ENCODE data around the gene RFC1.

RFC1 gene

DNA sequence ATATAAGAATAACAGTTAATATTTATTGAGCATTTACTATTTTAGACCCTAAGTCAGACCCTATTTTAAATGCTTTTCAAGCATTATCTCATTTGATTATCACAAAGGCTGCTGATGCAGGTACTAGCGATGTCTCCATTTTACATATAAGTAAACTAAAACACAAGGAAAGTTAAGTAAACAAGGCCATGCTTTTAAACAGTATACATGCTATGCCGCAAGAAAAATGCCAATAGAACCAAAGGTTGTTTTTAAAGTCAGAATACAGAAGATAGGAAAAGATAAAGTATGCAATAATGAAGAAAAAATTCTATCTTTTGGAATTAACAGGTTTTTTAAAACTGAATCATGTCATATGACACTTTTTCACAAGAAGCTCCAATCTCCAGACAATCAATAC, 26.2 kb downstream of the RFC1 start:
- Histone ChIP-seq H3K27me3 (ENCODE audit: control insufficient read depth in 1 of 2, insufficient read depth in 2 of 2, low read length in 2 of 2) (no peaks in the 10 kb centered on the region), H3K27ac (ENCODE audit: low read depth, low read length) (no peak overlapping the region), H3K4me1 (ENCODE audit: control insufficient read depth in 1 of 2, insufficient read depth in 2 of 2, low read length in 2 of 2) (no peaks in the 10 kb centered on the region), H3K9ac (ENCODE audit: low read depth in 1 of 2, low read length in 2 of 2) (no peak overlapping the region), H3K9me3 (ENCODE audit: control insufficient read depth in 1 of 2, low read length in 2 of 2) (no peaks in the 10 kb centered on the region), H3K4me3 (ENCODE audit: low read depth in 1 of 2, low read length in 2 of 2) (no peak overlapping the region), H3K36me3 (ENCODE audit: control insufficient read depth in 1 of 2, insufficient read depth in 2 of 2, low read length in 2 of 2) (peaks cover 0 to 3% of the 10 kb centered on the region in 2 donors)

DNA sequence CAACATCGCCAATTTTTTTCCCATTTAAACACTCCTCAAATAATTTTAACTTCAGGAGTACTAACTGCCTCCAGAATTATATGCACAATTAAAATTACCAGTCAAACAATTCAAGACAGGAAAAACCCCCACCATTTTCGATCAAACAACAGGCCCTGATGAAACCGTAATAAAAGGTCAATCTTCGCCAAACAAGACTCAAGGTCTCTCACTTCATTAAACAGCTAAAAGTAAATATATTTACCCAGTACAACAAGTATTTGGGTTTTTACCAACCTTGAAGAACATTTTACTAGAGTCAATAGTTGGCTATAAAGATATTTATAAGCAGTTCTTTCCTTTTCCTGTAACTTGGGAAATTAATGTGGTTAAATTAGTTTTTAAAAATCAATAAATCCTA, 28.3 kb downstream of the RFC1 start:
- Histone ChIP-seq H3K36me3 (ENCODE audit: control insufficient read depth in 1 of 2, insufficient read depth in 2 of 2, low read length in 2 of 2) (peaks cover 0 to 3% of the 10 kb centered on the region in 2 donors), H3K27ac (ENCODE audit: low read depth, low read length) (no peak overlapping the region), H3K9ac (ENCODE audit: low read depth in 1 of 2, low read length in 2 of 2) (no peak overlapping the region), H3K4me1 (ENCODE audit: control insufficient read depth in 1 of 2, insufficient read depth in 2 of 2, low read length in 2 of 2) (no peaks in the 10 kb centered on the region), H3K27me3 (ENCODE audit: control insufficient read depth in 1 of 2, insufficient read depth in 2 of 2, low read length in 2 of 2) (no peaks in the 10 kb centered on the region), H3K4me3 (ENCODE audit: low read depth in 1 of 2, low read length in 2 of 2) (no peak overlapping the region), H3K9me3 (ENCODE audit: control insufficient read depth in 1 of 2, low read length in 2 of 2) (no peaks in the 10 kb centered on the region)

DNA sequence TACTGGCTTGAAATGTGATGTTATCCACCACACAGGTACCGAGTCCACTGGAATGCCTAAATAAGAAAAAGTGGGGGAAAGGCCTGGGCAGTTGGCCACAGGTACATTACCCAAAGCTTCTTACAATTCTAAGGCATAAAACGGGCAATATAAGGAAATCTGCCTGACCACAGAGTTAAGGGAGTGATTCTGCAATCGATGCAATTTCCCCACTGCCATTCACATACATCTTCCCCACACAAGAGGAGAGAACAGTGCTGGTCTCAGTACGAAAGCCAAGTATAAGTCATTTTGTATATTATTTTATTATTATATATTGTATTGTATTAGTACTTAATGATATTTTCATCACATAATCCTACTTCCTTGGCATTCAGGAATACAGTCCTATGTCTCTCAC, 30.6 kb downstream of the RFC1 start:
- peaks cover 0 to 3% of the 10 kb centered on the region in 2 donors for H3K36me3 ChIP-seq (ENCODE audit: control insufficient read depth in 1 of 2, insufficient read depth in 2 of 2, low read length in 2 of 2)
- H3K9ac ChIP-seq (ENCODE audit: low read depth in 1 of 2, low read length in 2 of 2) = no peak overlapping the region
- no peaks in the 10 kb centered on the region for H3K4me1 ChIP-seq (ENCODE audit: control insufficient read depth in 1 of 2, insufficient read depth in 2 of 2, low read length in 2 of 2)
- H3K27ac ChIP-seq (ENCODE audit: low read depth, low read length) = no peak overlapping the region
- no peak overlapping the region for H3K4me3 ChIP-seq (ENCODE audit: low read depth in 1 of 2, low read length in 2 of 2)
- H3K27me3 ChIP-seq (ENCODE audit: control insufficient read depth in 1 of 2, insufficient read depth in 2 of 2, low read length in 2 of 2) = no peaks in the 10 kb centered on the region
- no peaks in the 10 kb centered on the region for H3K9me3 ChIP-seq (ENCODE audit: control insufficient read depth in 1 of 2, low read length in 2 of 2)

DNA sequence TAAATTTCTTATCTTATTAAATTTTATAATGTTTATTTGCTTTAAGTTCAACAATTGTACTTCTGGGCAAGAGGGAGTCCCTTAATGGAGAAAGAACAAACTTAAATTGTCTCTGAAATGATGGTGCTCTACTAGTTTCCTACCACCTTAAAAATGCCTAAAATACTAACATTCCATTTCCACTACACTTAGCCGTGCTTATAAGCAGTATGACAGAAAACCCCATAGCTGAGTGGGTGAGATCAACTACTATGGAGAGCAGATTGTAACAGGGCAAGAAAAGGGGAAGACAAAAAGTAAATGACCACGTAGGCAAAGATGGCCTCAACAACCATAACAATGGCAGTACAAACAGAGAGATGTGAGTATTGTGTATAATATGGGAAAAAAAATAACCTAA, 35.0 kb downstream of the RFC1 start:
- no peak overlapping the region for H3K4me3 ChIP-seq (ENCODE audit: low read depth in 1 of 2, low read length in 2 of 2)
- H3K9me3 ChIP-seq (ENCODE audit: control insufficient read depth in 1 of 2, low read length in 2 of 2) = no peaks in the 10 kb centered on the region
- peaks cover 0 to 15% of the 10 kb centered on the region in 2 donors for H3K36me3 ChIP-seq (ENCODE audit: control insufficient read depth in 1 of 2, insufficient read depth in 2 of 2, low read length in 2 of 2)
- H3K4me1 ChIP-seq (ENCODE audit: control insufficient read depth in 1 of 2, insufficient read depth in 2 of 2, low read length in 2 of 2) = no peaks in the 10 kb centered on the region
- no peak overlapping the region for H3K27ac ChIP-seq (ENCODE audit: low read depth, low read length)
- H3K27me3 ChIP-seq (ENCODE audit: control insufficient read depth in 1 of 2, insufficient read depth in 2 of 2, low read length in 2 of 2) = no peaks in the 10 kb centered on the region
- H3K9ac ChIP-seq (ENCODE audit: low read depth in 1 of 2, low read length in 2 of 2) = no peak overlapping the region

DNA sequence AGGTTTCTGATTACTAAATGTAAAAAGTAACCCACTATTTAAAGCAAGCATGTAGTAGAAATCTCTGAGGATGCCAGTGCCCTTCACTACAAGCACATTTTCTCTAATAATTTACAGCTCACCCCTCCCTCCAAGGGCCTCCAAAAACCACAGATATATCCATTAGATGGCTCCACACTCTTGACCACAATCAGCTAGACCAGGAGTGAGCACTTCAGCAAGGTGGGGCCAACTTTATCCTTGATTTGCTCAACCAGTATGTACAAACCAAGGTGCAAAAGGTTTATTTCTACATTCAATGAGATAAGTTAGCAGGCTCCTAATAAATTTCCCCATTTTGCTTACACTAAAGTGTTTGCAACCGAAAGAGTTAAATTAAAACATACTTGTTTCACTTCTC, 35.8 kb downstream of the RFC1 start:
- H3K4me3 ChIP-seq (ENCODE audit: low read depth in 1 of 2, low read length in 2 of 2) = no peak overlapping the region
- H3K27me3 ChIP-seq (ENCODE audit: control insufficient read depth in 1 of 2, insufficient read depth in 2 of 2, low read length in 2 of 2) = no peaks in the 10 kb centered on the region
- H3K9ac ChIP-seq (ENCODE audit: low read depth in 1 of 2, low read length in 2 of 2) = no peak overlapping the region
- H3K4me1 ChIP-seq (ENCODE audit: control insufficient read depth in 1 of 2, insufficient read depth in 2 of 2, low read length in 2 of 2) = no peaks in the 10 kb centered on the region
- no peak overlapping the region for H3K27ac ChIP-seq (ENCODE audit: low read depth, low read length)
- H3K36me3 ChIP-seq (ENCODE audit: control insufficient read depth in 1 of 2, insufficient read depth in 2 of 2, low read length in 2 of 2) = peaks cover 0 to 20% of the 10 kb centered on the region in 2 donors
- H3K9me3 ChIP-seq (ENCODE audit: control insufficient read depth in 1 of 2, low read length in 2 of 2) = no peaks in the 10 kb centered on the region

DNA sequence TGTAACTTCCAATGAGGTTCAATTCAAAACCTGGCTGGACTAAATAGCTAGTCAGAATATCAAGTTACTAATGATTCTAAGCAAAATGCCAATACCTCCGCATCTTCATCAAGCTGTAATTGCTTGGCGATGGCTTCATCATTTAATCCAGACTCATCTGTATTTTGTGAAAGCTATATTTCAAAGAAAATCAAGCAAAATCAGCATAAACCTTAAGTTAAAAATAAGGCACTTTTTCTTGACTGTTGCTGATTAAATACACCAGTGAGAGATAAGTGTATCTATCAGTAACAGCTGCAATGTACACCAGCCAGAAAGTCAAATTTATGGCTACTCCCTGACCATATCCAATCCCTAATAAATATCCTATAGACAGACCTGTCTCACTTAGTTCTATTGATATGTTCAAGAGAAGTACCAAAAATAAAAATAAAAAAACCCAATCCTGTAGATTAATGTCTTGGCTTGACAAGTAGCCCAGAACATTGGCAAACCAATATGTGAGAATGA, 39.6 kb downstream of the RFC1 start:
- no peak overlapping the region for H3K9ac ChIP-seq (ENCODE audit: low read depth in 1 of 2, low read length in 2 of 2)
- H3K9me3 ChIP-seq (ENCODE audit: control insufficient read depth in 1 of 2, low read length in 2 of 2) = no peaks in the 10 kb centered on the region
- H3K27me3 ChIP-seq (ENCODE audit: control insufficient read depth in 1 of 2, insufficient read depth in 2 of 2, low read length in 2 of 2) = no peaks in the 10 kb centered on the region
- no peaks in the 10 kb centered on the region for H3K4me1 ChIP-seq (ENCODE audit: control insufficient read depth in 1 of 2, insufficient read depth in 2 of 2, low read length in 2 of 2)
- peaks cover 5 to 31% of the 10 kb centered on the region in 2 donors for H3K36me3 ChIP-seq (ENCODE audit: control insufficient read depth in 1 of 2, insufficient read depth in 2 of 2, low read length in 2 of 2)
- no peak overlapping the region for H3K4me3 ChIP-seq (ENCODE audit: low read depth in 1 of 2, low read length in 2 of 2)
- H3K27ac ChIP-seq (ENCODE audit: low read depth, low read length) = no peak overlapping the region

DNA sequence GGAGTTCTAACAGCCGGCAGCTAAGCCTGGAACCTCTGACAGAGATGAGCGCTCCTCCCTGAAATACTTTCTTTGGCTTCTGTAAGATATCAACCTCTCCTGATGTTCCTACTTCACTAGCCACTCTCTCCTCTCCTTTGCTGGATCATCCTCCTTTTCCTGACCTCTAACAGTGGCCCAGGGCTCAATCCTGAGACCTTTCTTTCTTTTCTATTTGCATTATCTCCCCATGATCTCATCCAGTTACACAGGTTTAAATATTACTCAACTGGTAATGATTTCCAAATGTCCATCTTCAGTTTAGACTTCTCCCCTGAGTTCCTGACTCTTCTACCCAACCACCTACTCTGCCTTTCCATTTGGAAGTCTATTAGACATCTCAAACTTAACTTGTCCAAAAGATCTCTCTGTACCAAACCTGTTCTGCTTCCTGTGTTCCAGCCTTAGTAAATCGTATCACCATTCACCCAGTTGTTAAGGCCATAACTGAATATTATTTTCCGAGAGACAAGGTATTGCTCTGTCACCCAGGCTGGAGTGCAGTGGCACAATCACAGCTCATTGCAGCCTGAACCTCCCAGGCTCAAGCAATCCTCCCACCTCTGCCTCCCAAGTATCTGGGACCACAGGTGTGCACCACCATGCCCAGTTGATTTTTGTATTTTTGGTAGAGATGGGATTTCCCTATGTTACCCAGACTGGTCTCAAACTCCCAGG, 41.1 kb downstream of the RFC1 start:
- Histone ChIP-seq H3K27ac (ENCODE audit: low read depth, low read length) (no peak overlapping the region), H3K36me3 (ENCODE audit: control insufficient read depth in 1 of 2, insufficient read depth in 2 of 2, low read length in 2 of 2) (peaks cover 5 to 39% of the 10 kb centered on the region in 2 donors), H3K9me3 (ENCODE audit: control insufficient read depth in 1 of 2, low read length in 2 of 2) (no peaks in the 10 kb centered on the region), H3K9ac (ENCODE audit: low read depth in 1 of 2, low read length in 2 of 2) (no peak overlapping the region), H3K4me3 (ENCODE audit: low read depth in 1 of 2, low read length in 2 of 2) (no peak overlapping the region), H3K4me1 (ENCODE audit: control insufficient read depth in 1 of 2, insufficient read depth in 2 of 2, low read length in 2 of 2) (no peaks in the 10 kb centered on the region), H3K27me3 (ENCODE audit: control insufficient read depth in 1 of 2, insufficient read depth in 2 of 2, low read length in 2 of 2) (no peaks in the 10 kb centered on the region)

DNA sequence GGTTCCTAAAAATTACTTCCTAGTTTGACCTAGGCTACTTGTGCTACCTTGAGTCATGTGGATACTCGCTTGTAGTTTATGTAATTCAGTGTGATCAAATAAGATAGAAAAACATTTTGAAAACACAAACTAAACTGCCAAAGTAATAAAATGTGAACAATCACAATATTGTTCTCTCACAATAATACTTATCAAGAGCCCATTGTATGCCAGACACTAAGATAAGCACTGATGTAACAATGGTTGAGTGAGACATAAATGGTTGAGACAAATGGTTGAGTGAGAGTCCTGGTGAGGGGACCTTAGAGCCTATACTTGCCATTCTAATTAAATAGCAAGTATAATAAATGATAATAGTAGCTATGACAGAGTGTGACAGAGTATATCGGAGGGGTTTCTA, 41.7 kb downstream of the RFC1 start:
- peaks cover 10 to 39% of the 10 kb centered on the region in 2 donors for H3K36me3 ChIP-seq (ENCODE audit: control insufficient read depth in 1 of 2, insufficient read depth in 2 of 2, low read length in 2 of 2)
- no peak overlapping the region for H3K9ac ChIP-seq (ENCODE audit: low read depth in 1 of 2, low read length in 2 of 2)
- no peak overlapping the region for H3K27ac ChIP-seq (ENCODE audit: low read depth, low read length)

DNA sequence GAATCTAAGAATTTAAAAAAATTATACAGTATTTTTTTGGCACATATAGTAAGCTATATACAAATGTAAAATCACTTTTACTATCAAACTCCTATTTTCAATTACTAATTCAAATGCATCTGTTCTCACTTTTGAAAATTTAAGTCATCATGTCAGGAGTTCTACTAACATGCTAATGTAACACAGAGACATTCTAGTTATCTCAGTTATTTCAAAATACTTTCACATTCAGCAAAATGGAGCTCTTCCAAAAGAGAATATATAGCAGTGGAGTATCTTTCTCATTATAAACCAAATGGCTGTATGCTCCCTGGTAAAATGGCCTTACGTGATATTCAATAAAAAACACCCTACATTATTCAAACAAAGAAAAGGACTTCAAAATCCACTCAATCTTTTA, 42.3 kb downstream of the RFC1 start:
- Histone ChIP-seq H3K36me3 (ENCODE audit: control insufficient read depth in 1 of 2, insufficient read depth in 2 of 2, low read length in 2 of 2) (peaks cover 10 to 39% of the 10 kb centered on the region in 2 donors), H3K27me3 (ENCODE audit: control insufficient read depth in 1 of 2, insufficient read depth in 2 of 2, low read length in 2 of 2) (no peaks in the 10 kb centered on the region), H3K4me1 (ENCODE audit: control insufficient read depth in 1 of 2, insufficient read depth in 2 of 2, low read length in 2 of 2) (no peaks in the 10 kb centered on the region), H3K4me3 (ENCODE audit: low read depth in 1 of 2, low read length in 2 of 2) (no peak overlapping the region), H3K9me3 (ENCODE audit: control insufficient read depth in 1 of 2, low read length in 2 of 2) (no peaks in the 10 kb centered on the region), H3K27ac (ENCODE audit: low read depth, low read length) (no peak overlapping the region), H3K9ac (ENCODE audit: low read depth in 1 of 2, low read length in 2 of 2) (no peak overlapping the region)

More for the DNA sequence above, 41.7 kb downstream of the RFC1 start:
- H3K27me3 ChIP-seq (ENCODE audit: control insufficient read depth in 1 of 2, insufficient read depth in 2 of 2, low read length in 2 of 2) = no peaks in the 10 kb centered on the region
- no peak overlapping the region for H3K4me3 ChIP-seq (ENCODE audit: low read depth in 1 of 2, low read length in 2 of 2)
- H3K4me1 ChIP-seq (ENCODE audit: control insufficient read depth in 1 of 2, insufficient read depth in 2 of 2, low read length in 2 of 2) = no peaks in the 10 kb centered on the region
- H3K9me3 ChIP-seq (ENCODE audit: control insufficient read depth in 1 of 2, low read length in 2 of 2) = no peaks in the 10 kb centered on the region

DNA sequence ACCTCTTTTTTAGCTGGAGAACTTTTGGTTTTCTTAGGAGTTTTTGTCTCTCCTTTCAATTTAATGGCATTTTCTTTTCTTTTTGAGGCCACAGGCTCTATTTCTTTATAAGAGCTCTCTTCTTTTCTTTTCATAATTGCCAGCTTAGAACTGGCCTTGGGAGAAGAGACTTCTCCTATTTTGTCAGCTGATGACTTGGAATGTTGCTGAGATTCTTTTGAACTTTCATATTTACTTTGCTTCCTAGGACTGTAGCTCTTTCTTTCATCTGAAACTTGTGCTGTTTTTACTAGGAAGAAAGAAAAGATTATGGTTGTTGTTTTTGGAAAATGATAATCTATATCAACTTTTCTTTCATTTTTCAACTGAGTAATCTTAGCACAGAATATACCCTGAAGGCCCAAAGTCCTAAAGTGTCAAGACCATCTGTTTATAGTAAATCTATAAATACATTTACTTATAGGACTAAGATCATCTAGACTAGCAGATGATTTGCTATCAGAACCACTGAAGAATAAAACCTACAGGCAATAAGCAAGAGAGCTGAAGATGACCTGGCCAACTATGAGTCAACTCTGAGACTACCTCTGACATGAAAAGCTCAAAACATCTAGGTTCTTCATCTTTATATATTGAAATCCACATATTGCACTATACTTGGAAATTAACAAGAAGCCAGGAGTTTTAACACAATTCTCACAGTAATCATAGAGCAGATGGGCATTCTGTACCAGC, 45.6 kb downstream of the RFC1 start:
- H3K36me3 ChIP-seq (ENCODE audit: control insufficient read depth in 1 of 2, insufficient read depth in 2 of 2, low read length in 2 of 2) = peaks cover 12 to 38% of the 10 kb centered on the region in 2 donors
- no peaks in the 10 kb centered on the region for H3K4me1 ChIP-seq (ENCODE audit: control insufficient read depth in 1 of 2, insufficient read depth in 2 of 2, low read length in 2 of 2)
- no peak overlapping the region for H3K27ac ChIP-seq (ENCODE audit: low read depth, low read length)

More for the DNA sequence above, 45.6 kb downstream of the RFC1 start:
- no peaks in the 10 kb centered on the region for H3K9me3 ChIP-seq (ENCODE audit: control insufficient read depth in 1 of 2, low read length in 2 of 2)
- no peaks in the 10 kb centered on the region for H3K27me3 ChIP-seq (ENCODE audit: control insufficient read depth in 1 of 2, insufficient read depth in 2 of 2, low read length in 2 of 2)
- no peak overlapping the region for H3K4me3 ChIP-seq (ENCODE audit: low read depth in 1 of 2, low read length in 2 of 2)
- H3K9ac ChIP-seq (ENCODE audit: low read depth in 1 of 2, low read length in 2 of 2) = no peak overlapping the region

All from duodenal mucosa (tissue), 2 donors.